SH-SY5Y (cell line): ENCODE results near the gene EPHA1.

Experiments used
- GATA2 ChIP-seq: IDR thresholded peaks from 2 replicates; pipeline ENCODE4 v1.6.1; 2011; ENCODE audit warnings: mild to moderate bottlenecking, low read depth, low read length
- GATA3 ChIP-seq: IDR thresholded peaks from 2 replicates; pipeline ENCODE4 v1.6.1; 2011; ENCODE audit warnings: low read depth, mild to moderate bottlenecking, low read length, moderate library complexity

GRCh38 chr7:143393267-143394041 lies 15.2 kb downstream of the EPHA1 start:
- TF ChIP-seq GATA2 (no peak), GATA3 (no peak)
